HL-60 (cell line): Measurements from ENCODE around the gene BRPF3.
A peak's percentile ranks its signal among the peaks of the same experiment; 100 is the strongest.

Source experiments
- DNase-seq, 2 experiments: peaks; one replicate each; pipeline ENCODE4 v3.0.0-alpha.2; 2010 to 2020; ENCODE audit warnings: low read depth in 1 of 2, low spot score in 1 of 2
- H3K27ac ChIP-seq: fragments of 250-450 bp; sonication (Bioruptor Pico); replicated peaks from 2 replicates; pipeline ENCODE4 v1.5.1; 2020; ENCODE audit warnings: mild to moderate bottlenecking, moderate library complexity
- H3K27me3 ChIP-seq: fragments of 250-450 bp; sonication (Bioruptor Pico); 2 replicates; pipeline ENCODE4 v1.5.1; 2021; ENCODE audit warnings: mild to moderate bottlenecking, moderate library complexity; ENCODE audit not compliant: insufficient read depth, poor library complexity, severe bottlenecking
- H3K4me3 ChIP-seq: replicated peaks from 2 replicates; pipeline ENCODE4 v1.5.1; 2011; ENCODE audit warnings: mild to moderate bottlenecking, control low read depth, low read length; ENCODE audit not compliant: insufficient read depth
- GABPA ChIP-seq: IDR thresholded peaks from 2 replicates; pipeline ENCODE4 v1.6.1; 2012; ENCODE audit warnings: low read depth
- POLR2AphosphoS5 ChIP-seq: IDR thresholded peaks from 2 replicates; pipeline ENCODE4 v1.6.1; 2012; ENCODE audit warnings: low read depth
- REST ChIP-seq: IDR thresholded peaks from 2 replicates; pipeline ENCODE4 v1.6.1; 2012; ENCODE audit warnings: low read depth; ENCODE audit not compliant: insufficient replicate concordance
- SPI1 ChIP-seq: IDR thresholded peaks from 2 replicates; pipeline ENCODE4 v1.6.1; 2012; ENCODE audit warnings: low read depth, mild to moderate bottlenecking, borderline replicate concordance
- TF ChIP-seq, protein P1 (sequence below): IDR thresholded peaks from one replicate; pipeline ENCODE4 v1.5.1; 2011; ENCODE audit warnings: low read length, control low read depth, inconsistent platforms; ENCODE audit not compliant: insufficient read depth

Gene BRPF3

DNA sequence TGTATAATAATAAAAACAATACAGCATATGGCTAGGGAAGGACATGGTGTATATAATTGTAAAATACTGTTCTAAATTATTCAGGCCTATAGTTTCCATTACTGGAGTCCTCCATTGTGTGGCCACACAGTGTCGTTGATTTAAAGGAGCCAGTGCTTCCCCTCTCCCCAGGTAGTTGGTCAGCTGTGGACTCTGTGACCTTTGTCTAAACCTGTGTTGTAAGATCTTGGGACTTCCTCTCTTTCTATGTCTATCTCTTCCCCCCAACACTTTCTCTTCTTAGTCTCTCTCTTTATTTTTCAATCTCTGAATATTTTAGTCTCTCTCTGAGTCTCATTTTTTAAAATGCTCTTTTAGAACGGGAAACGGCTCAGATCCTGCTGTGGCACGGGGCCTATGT is 35.6 kb downstream of the BRPF3 start:
- TF ChIP-seq, protein P1, sequence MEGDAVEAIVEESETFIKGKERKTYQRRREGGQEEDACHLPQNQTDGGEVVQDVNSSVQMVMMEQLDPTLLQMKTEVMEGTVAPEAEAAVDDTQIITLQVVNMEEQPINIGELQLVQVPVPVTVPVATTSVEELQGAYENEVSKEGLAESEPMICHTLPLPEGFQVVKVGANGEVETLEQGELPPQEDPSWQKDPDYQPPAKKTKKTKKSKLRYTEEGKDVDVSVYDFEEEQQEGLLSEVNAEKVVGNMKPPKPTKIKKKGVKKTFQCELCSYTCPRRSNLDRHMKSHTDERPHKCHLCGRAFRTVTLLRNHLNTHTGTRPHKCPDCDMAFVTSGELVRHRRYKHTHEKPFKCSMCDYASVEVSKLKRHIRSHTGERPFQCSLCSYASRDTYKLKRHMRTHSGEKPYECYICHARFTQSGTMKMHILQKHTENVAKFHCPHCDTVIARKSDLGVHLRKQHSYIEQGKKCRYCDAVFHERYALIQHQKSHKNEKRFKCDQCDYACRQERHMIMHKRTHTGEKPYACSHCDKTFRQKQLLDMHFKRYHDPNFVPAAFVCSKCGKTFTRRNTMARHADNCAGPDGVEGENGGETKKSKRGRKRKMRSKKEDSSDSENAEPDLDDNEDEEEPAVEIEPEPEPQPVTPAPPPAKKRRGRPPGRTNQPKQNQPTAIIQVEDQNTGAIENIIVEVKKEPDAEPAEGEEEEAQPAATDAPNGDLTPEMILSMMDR: no peak
- TF ChIP-seq SPI1 (peak; percentile 81), REST (no peak), POLR2AphosphoS5 (no peak), GABPA (no peak)
- Histone ChIP-seq H3K27me3 (no peaks in the 10 kb centered on the region), H3K27ac (no peak overlapping the region), H3K4me3 (no peak overlapping the region)
- peak; percentile 33 to 40 for DNase-seq

- TF ChIP-seq SPI1 (no peak), GABPA (no peak), REST (no peak), POLR2AphosphoS5 (no peak)
- TF ChIP-seq, protein P1: no peak
- no peak overlapping the region for H3K4me3 ChIP-seq
- H3K27ac ChIP-seq: no peak overlapping the region
- no peak for DNase-seq
- H3K27me3 ChIP-seq: no peaks in the 10 kb centered on the region
Measured at GRCh38 chr6:36235309-36235708, 38.8 kb downstream of the BRPF3 start.

DNA sequence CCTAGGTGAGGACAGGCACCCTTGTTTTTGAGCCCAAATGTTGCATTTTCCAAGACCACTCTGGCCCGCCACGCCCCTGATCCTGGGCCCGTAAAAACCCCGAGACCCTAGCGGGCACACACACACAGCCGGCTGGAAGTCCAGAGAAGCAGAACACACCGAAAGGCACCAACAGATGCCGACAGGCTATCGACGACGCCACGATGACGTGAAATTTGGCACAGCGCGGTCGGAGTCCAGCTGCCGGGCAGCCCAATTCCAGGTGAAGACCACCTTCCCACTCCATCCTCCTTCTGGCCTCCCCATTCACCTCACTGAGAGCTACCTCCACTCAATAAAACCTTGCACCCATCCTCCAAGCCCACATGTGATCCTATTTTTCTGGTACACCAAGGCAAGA is 39.3 kb downstream of the BRPF3 start:
- DNase-seq: no peak
- Histone ChIP-seq H3K27ac (no peak overlapping the region), H3K27me3 (no peaks in the 10 kb centered on the region), H3K4me3 (no peak overlapping the region)
- TF ChIP-seq, protein P1: no peak
- TF ChIP-seq SPI1 (no peak), REST (no peak), POLR2AphosphoS5 (no peak), GABPA (no peak)
